HepG2 (cell line): ENCODE results near the gene LRRC8D. TPM values are rescaled to one million over a fixed set of nuclear protein-coding genes. Genes with fewer than 3 reads are reported as not detected.

Experiments used
- CREM ChIP-seq, 2 experiments: sonication (generic) in 1 of 2; formaldehyde crosslinking in 1 of 2; IDR thresholded peaks; 2 replicates each; pipeline versions ENCODE4 v1.4.0 to v1.6.1; 2016 to 2020; ENCODE audit warnings: antibody characterized with exemption in 1 of 2, mild to moderate bottlenecking in 1 of 2, missing genetic modification reagents in 1 of 2
- GATAD2A ChIP-seq: IDR thresholded peaks from 2 replicates; pipeline ENCODE4 v1.6.1; 2016
- HDAC1 ChIP-seq: sonication (generic); formaldehyde crosslinking; IDR thresholded peaks from 2 replicates; pipeline ENCODE4 v1.5.1; 2020; ENCODE audit warnings: mild to moderate bottlenecking, missing genetic modification reagents
- HNF4G ChIP-seq, 2 experiments: sonication (generic) in 1 of 2; formaldehyde crosslinking in 1 of 2; IDR thresholded peaks; 2 replicates each; pipeline versions ENCODE4 v1.4.0 to v1.6.1; 2011 to 2020; ENCODE audit warnings: borderline replicate concordance in 2 of 2, low read depth in 2 of 2, mild to moderate bottlenecking in 2 of 2, low read length in 1 of 2, missing genetic modification reagents in 1 of 2, moderate library complexity in 1 of 2
- KDM1A ChIP-seq: IDR thresholded peaks from 2 replicates; pipeline ENCODE4 v1.6.1; 2016; ENCODE audit warnings: missing compliant biosample characterization
- MIER3 ChIP-seq: IDR thresholded peaks from 2 replicates; pipeline ENCODE4 v1.6.1; 2016; ENCODE audit warnings: missing compliant biosample characterization, borderline replicate concordance
- NONO ChIP-seq, 2 experiments: fragments of 450-650 bp in 1 of 2; sonication (generic) in 1 of 2; formaldehyde crosslinking in 1 of 2; IDR thresholded peaks in 1 of 2; conservative IDR thresholded peaks in 1 of 2; 2 replicates each; pipeline versions ENCODE4 v1.6.1 to v1.8.0; 2017 to 2022; ENCODE audit warnings: mild to moderate bottlenecking in 1 of 2, missing genetic modification reagents in 1 of 2, moderate library complexity in 1 of 2
- POLR2G ChIP-seq: fragments of 200-400 bp; formaldehyde crosslinking; IDR thresholded peaks from 2 replicates; pipeline ENCODE4 v1.6.1; 2018; ENCODE audit warnings: mild to moderate bottlenecking, low read depth, low read length, moderate library complexity
- RARA ChIP-seq: IDR thresholded peaks from 2 replicates; pipeline ENCODE4 v1.6.1; 2016; ENCODE audit warnings: missing genetic modification reagents, missing compliant biosample characterization
- RBFOX2 ChIP-seq: fragments of 200-400 bp; formaldehyde crosslinking; IDR thresholded peaks from 2 replicates; pipeline ENCODE4 v1.6.1; 2017; ENCODE audit warnings: low read depth, mild to moderate bottlenecking, low read length
- RCOR2 ChIP-seq: IDR thresholded peaks from 2 replicates; pipeline ENCODE4 v1.6.1; 2016; ENCODE audit warnings: missing biosample characterization, missing genetic modification reagents
- SOX13 ChIP-seq, 3 experiments: fragments of 450-650 bp in 1 of 3; sonication (generic) in 1 of 3; formaldehyde crosslinking in 1 of 3; IDR thresholded peaks in 2 of 3; conservative IDR thresholded peaks in 1 of 3; 2 replicates each; pipeline versions ENCODE4 v1.5.0 to v1.6.1; 2016 to 2020; ENCODE audit warnings: antibody characterized with exemption in 1 of 3, mild to moderate bottlenecking in 1 of 3, missing compliant biosample characterization in 1 of 3, missing genetic modification reagents in 1 of 3, moderate library complexity in 1 of 3
- TEAD3 ChIP-seq: optimal IDR thresholded peaks from 2 replicates; pipeline ENCODE3; 2016; ENCODE audit warnings: borderline replicate concordance
- ZFY ChIP-seq: sonication (generic); formaldehyde crosslinking; IDR thresholded peaks from 2 replicates; pipeline ENCODE4 v1.4.0; 2020; ENCODE audit warnings: missing genetic modification reagents
- ZNF160 ChIP-seq: sonication (generic); formaldehyde crosslinking; IDR thresholded peaks from 2 replicates; pipeline ENCODE4 v1.8.0; 2022; ENCODE audit warnings: mild to moderate bottlenecking, inconsistent platforms, missing genetic modification reagents
- ZNF317 ChIP-seq: sonication (generic); formaldehyde crosslinking; IDR thresholded peaks from 2 replicates; pipeline ENCODE4 v1.5.0; 2020; ENCODE audit warnings: mild to moderate bottlenecking, missing genetic modification reagents
- ZNF749 ChIP-seq: sonication (generic); formaldehyde crosslinking; IDR thresholded peaks from 2 replicates; pipeline ENCODE4 v1.8.0; 2022; ENCODE audit warnings: mild to moderate bottlenecking, missing genetic modification reagents, moderate library complexity, borderline replicate concordance
- ZSCAN21 ChIP-seq: sonication (generic); formaldehyde crosslinking; IDR thresholded peaks from 2 replicates; pipeline ENCODE4 v1.8.0; 2022; ENCODE audit warnings: mild to moderate bottlenecking, missing genetic modification reagents, moderate library complexity, borderline replicate concordance
- ZSCAN29 ChIP-seq: sonication (generic); formaldehyde crosslinking; conservative IDR thresholded peaks from 2 replicates; pipeline ENCODE4 v1.4.0; 2020; ENCODE audit warnings: mild to moderate bottlenecking, missing genetic modification reagents
- ZSCAN9 ChIP-seq: IDR thresholded peaks from 2 replicates; pipeline ENCODE4 v1.6.1; 2016; ENCODE audit warnings: borderline replicate concordance
- polyA plus RNA-seq, 8 experiments: library from polyadenylated mRNA; depleted of rRNA in 3 of 8; stranded (reverse) in 7 of 8; unstranded in 1 of 8; fragments of >200 nt; fragmentation: Illumina TruSeq in 4 of 8; extraction: Trizol in 4 of 8; gene quantifications; 2 replicates each; pipeline versions ENCODE4 v1.2.1 to v1.2.3, GENCODE V29; 2011 to 2016; ENCODE audit warnings: low read depth in 4 of 8, missing spikeins in 1 of 8, mixed read lengths in 1 of 8; ENCODE audit not compliant: insufficient read depth in 1 of 8
- total RNA-seq, 5 experiments: library from RNA; depleted of rRNA; stranded (reverse); fragments of >200 nt; fragmentation: Illumina TruSeq; extraction: Trizol; gene quantifications; 2 replicates each; pipeline ENCODE4 v1.2.3, GENCODE V29; 2016; ENCODE audit warnings: low read depth in 1 of 5
- TF ChIP-seq, protein P1 (sequence below): sonication (generic); formaldehyde crosslinking; IDR thresholded peaks from 2 replicates; pipeline ENCODE4 v1.4.0; 2020; ENCODE audit warnings: missing genetic modification reagents
- TF ChIP-seq, protein P2 (sequence below): sonication (generic); formaldehyde crosslinking; IDR thresholded peaks from 2 replicates; pipeline ENCODE4 v1.4.0; 2020; ENCODE audit warnings: mild to moderate bottlenecking, missing genetic modification reagents

LRRC8D gene
- total and polyA plus RNA-seq, 2 of the 13 experiments (the other 11 are each of a cell fraction or from before 2014, with no cell fraction given), result 29.9 to 45.5 TPM

DNA sequence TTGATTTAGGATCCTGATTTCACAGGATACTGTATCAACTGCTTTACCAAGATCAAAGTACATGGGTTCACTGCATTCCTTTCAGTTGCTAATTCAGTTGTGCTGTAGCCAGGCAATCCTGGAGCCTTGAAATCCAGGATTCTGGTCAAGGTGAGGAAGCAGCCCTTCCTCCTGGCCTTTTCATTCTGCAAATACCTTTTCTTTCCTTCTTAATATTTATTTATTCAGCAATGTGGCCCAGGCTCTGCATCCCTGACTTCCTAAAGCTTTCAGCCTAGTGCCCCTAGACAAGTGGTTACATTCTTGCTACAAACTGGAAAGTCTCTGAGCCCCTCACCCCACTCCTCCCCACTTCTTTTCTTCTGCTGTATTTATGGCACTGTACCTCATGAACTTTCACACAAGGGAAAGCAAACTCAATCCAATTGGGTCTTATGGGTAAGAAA, 16.2 kb downstream of the LRRC8D start (continued):
- TF ChIP-seq, protein P1, sequence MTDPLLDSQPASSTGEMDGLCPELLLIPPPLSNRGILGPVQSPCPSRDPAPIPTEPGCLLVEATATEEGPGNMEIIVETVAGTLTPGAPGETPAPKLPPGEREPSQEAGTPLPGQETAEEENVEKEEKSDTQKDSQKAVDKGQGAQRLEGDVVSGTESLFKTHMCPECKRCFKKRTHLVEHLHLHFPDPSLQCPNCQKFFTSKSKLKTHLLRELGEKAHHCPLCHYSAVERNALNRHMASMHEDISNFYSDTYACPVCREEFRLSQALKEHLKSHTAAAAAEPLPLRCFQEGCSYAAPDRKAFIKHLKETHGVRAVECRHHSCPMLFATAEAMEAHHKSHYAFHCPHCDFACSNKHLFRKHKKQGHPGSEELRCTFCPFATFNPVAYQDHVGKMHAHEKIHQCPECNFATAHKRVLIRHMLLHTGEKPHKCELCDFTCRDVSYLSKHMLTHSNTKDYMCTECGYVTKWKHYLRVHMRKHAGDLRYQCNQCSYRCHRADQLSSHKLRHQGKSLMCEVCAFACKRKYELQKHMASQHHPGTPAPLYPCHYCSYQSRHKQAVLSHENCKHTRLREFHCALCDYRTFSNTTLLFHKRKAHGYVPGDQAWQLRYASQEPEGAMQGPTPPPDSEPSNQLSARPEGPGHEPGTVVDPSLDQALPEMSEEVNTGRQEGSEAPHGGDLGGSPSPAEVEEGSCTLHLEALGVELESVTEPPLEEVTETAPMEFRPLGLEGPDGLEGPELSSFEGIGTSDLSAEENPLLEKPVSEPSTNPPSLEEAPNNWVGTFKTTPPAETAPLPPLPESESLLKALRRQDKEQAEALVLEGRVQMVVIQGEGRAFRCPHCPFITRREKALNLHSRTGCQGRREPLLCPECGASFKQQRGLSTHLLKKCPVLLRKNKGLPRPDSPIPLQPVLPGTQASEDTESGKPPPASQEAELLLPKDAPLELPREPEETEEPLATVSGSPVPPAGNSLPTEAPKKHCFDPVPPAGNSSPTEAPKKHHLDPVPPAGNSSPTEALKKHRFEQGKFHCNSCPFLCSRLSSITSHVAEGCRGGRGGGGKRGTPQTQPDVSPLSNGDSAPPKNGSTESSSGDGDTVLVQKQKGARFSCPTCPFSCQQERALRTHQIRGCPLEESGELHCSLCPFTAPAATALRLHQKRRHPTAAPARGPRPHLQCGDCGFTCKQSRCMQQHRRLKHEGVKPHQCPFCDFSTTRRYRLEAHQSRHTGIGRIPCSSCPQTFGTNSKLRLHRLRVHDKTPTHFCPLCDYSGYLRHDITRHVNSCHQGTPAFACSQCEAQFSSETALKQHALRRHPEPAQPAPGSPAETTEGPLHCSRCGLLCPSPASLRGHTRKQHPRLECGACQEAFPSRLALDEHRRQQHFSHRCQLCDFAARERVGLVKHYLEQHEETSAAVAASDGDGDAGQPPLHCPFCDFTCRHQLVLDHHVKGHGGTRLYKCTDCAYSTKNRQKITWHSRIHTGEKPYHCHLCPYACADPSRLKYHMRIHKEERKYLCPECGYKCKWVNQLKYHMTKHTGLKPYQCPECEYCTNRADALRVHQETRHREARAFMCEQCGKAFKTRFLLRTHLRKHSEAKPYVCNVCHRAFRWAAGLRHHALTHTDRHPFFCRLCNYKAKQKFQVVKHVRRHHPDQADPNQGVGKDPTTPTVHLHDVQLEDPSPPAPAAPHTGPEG, result peak; percentile 24; the same call in 1 of the 2 replicates
- TF ChIP-seq ZNF317 (0 out of 2 replicates have a peak, but pooled peaks have one; percentile 48), KDM1A (CRISPR knock-in tag) (0 out of 2 replicates have a peak, but pooled peaks have one; percentile 22), ZSCAN9 (CRISPR knock-in tag) (no peak), HNF4G (IDR thresholded peaks at IDR 0.05; ENCODE audit: borderline replicate concordance, low read depth, low read length) (peak; percentile 87), HNF4G (CRISPR knock-in tag; IDR thresholded peaks at IDR 0.05; ENCODE audit: borderline replicate concordance, low read depth) (no peak), GATAD2A (CRISPR knock-in tag) (peak; percentile 73; the same call in 1 of the 2 replicates), POLR2G (peak; percentile 31; the same call in 1 of the 2 replicates), MIER3 (CRISPR knock-in tag) (peak; percentile 71; the same call in 1 of the 2 replicates), TEAD3 (peak; percentile 86), RBFOX2 (peak; percentile 0; the same call in 1 of the 2 replicates), HDAC1 (CRISPR knock-in tag) (0 out of 2 replicates have a peak, but pooled peaks have one; percentile 22), CREM (IDR thresholded peaks at IDR 0.05) (peak; percentile 51; the same call in 1 of the 2 replicates), CREM (CRISPR knock-in tag; IDR thresholded peaks at IDR 0.05) (no peak), NONO (IDR thresholded peaks at IDR 0.05) (no peak), NONO (CRISPR knock-in tag; conservative IDR thresholded peaks at IDR 0.05) (no peak), ZNF160 (CRISPR knock-in tag) (no peak), ZSCAN21 (no peak), RARA (CRISPR knock-in tag) (peak; percentile 75), RCOR2 (CRISPR knock-in tag) (0 out of 2 replicates have a peak, but pooled peaks have one; percentile 33), SOX13 (IDR thresholded peaks at IDR 0.05) (no peak), SOX13 (CRISPR knock-in tag; conservative IDR thresholded peaks at IDR 0.05 in 1 of 2, IDR thresholded peaks at IDR 0.05 in 1 of 2) (peak in 1 of 2 experiments; percentile 69; a peak in 2 of 4 replicates), ZFY (CRISPR knock-in tag) (no peak), ZNF749 (CRISPR knock-in tag) (0 out of 2 replicates have a peak, but pooled peaks have one; percentile 15), ZSCAN29 (CRISPR knock-in tag) (0 out of 2 replicates have a peak, but pooled peaks have one; percentile 12)
- TF ChIP-seq, protein P2, sequence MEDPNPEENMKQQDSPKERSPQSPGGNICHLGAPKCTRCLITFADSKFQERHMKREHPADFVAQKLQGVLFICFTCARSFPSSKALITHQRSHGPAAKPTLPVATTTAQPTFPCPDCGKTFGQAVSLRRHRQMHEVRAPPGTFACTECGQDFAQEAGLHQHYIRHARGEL, result no peak
